HG03457 (cell line): ENCODE data around the gene GAB3.
"Not testable (repeated sequence)": the region's sequence is repeated elsewhere in the genome, so short reads cannot be mapped to it uniquely, and the experiment has no call there.

ENCODE experiments used
- ATAC-seq: cut with Tn5 transposase; IDR thresholded peaks from one replicate; pipeline ENCODE4 v1.9.1; 2021; ENCODE audit warnings: moderate number of reproducible peaks; ENCODE audit not compliant: unreplicated experiment

Gene GAB3

GRCh38 chrX:154721155-154721554, 29.7 kb downstream of the GAB3 start:
- no peak for ATAC-seq

DNA sequence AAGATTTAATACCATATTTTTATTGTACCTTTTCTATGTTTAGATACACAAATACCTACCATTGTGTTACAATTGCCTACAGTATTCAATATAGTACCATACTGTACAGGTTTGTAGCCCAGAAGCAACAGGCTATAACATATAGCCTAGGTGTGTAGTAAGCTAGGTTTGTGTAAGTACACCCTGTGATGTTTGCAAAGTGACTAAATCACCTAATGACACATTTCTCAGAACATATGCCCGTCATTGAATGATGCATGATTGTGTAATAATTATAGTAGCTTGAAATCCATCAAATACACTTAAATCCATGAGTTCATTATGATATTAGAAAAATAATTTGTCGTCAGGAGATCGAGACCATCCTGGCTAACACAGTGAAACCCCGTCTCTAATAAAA, 30.8 kb downstream of the GAB3 start:
- ATAC-seq: no peak

DNA sequence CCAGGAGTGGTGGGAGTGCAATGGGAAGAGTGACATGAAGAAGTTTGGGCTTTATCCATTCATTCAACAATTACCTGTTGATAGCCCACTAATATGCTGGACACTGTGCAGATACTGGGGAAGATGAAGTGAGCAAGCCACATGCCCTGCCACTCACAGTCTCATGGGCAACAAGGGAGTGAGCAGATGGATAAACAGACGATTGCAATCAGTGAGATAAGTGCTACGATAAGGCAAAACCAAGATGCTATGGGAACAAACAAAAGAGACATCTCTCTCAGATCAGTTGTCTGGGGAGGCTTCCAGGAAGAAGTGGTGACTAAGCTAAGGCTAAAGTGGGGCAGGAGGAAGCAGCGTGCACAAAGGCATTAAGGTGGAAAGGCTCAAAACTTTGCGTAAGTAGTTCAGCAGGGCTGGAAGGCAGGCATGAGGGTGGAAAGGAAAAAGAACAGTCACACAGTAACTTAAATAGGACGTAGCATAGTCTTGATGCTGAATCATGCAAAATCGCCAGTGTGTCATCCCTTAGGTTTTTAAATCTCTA, 31.7 kb downstream of the GAB3 start:
- no peak for ATAC-seq

DNA sequence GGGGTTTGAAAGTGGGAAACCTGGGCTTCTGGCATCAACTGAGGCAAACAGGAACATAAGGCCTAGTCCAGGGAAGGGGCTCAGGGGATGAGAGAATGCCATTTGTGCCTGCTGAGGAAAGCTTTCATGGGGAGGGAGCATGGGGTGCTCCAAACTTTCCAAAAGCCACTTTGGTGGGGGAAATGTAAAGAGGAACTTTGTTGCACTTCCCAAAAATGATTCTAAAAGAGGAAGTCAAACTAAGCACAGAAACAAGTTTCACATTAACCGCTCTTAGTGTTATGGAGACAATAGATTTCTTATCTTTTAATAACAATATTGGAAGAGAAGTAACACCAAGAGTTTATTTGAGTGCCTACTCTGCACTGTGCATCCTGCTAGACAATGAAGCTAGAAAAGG, 32.3 kb downstream of the GAB3 start:
- no peak for ATAC-seq

DNA sequence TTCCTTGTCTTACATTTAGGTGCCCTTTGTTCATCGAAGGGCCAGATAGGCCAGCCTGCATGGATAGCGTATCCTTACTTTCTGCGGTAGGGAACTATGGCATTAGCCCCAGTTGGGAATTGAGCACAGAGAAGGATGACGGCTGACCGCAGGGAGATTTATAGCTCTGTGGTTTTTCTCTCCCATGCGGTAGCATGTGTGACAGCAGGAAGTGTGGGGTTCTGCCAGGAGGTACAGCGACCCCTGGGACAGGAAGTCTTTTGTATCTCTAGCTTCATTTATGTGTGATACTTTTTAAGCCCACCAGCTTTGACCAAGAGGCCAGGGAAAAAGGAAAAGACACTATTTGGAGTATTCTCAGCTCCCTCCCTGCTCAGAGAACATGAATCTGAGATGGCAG, 33.1 kb downstream of the GAB3 start:
- ATAC-seq: no peak

- no peak for ATAC-seq
These were observed 35.1 kb downstream of the GAB3 start for GRCh38 chrX:154715825-154716224.

GRCh38 chrX:154714925-154715324, 36.0 kb downstream of the GAB3 start:
- ATAC-seq: no peak

GRCh38 chrX:154712781-154713740, 37.8 kb downstream of the GAB3 start:
- ATAC-seq: peak; percentile 82

GRCh38 chrX:154711264-154711663, 39.6 kb downstream of the GAB3 start:
- ATAC-seq: no peak

DNA sequence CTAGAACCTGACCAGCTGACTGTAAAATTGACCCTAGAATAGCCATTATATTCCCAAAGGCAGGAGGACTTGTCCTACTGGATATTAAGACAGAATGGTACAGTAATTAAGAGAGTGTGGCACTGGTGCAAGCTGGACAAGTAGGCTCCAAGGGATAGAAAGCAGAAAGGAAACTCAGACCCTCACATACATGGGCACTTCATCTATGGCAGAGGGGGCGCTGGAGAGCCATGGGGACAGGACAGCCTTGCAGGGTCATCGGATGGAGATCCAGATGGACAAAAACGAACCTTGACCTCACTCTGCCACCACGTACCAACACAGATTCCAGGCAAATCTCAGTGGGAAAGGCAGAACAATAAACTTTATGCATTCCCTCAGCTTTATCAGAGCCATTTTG, 40.6 kb downstream of the GAB3 start:
- no peak for ATAC-seq

GRCh38 chrX:154698630-154699248, 52.1 kb downstream of the GAB3 start:
- no peak for ATAC-seq

- ATAC-seq: no peak
These were observed 54.2 kb downstream of the GAB3 start for GRCh38 chrX:154696676-154697045.

GRCh38 chrX:154695911-154696675, 54.8 kb downstream of the GAB3 start:
- no peak for ATAC-seq

DNA sequence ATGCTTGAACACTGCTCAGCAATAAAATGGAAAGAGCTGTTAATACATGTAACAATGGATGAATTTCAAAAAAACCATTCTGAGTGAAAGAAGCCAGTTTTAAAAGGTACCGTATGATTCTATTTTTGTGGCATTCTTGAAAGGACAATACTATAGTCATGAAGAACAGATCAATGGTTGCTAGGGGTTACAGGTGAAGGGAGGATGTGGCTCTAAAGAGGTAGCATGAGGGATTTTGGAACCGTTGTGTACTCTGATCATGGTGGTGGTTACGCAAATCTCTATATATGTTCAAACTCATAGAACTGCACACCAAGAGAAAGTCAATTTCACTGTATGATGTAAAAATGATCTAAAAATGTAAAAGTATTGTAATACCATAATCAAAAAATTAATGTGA, 57.5 kb downstream of the GAB3 start:
- no peak for ATAC-seq

DNA sequence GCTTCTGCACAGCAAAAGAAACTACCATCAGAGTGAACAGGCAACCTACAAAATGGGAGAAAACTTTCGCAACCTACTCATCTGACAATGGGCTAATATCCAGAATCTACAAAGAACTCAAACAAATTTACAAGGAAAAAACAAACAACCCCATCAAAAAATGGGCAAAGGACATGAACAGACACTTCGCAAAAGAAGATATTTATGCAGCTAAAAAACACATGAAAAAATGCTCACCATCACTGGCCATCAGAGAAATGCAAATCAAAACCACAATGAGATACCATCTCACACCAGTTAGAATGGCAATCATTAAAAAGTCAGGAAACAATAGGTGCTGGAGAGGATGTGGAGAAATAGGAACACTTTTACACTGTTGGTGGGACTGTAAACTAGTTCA, 60.4 kb downstream of the GAB3 start:
- ATAC-seq: not testable (repeated sequence)

- not testable (repeated sequence) for ATAC-seq
These were observed 78.8 kb downstream of the GAB3 start for GRCh38 chrX:154672084-154672483.

GRCh38 chrX:154670848-154671247, 80.0 kb downstream of the GAB3 start:
- ATAC-seq: not testable (repeated sequence)

DNA sequence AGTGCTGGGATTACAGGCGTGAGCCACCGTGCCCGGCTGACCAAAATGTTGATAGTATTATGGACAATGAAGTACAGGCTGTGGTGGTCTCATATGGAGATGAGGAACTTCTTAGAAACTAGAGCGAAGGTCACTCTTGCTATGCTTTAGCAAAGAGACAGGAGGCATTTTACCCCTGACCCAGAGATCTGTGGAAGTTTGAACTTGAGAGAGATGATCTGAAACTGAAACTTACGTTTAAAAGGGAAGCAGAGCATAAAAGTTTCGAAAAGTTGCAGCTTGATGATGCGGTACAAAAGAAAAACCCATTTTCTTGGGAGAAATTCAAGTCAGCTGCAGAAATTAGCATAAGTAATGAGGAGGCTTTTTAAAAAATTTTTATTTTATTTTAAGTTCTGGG, 89.0 kb downstream of the GAB3 start:
- ATAC-seq: no peak

- ATAC-seq: no peak
These were observed 89.7 kb downstream of the GAB3 start for GRCh38 chrX:154661170-154661569.

GRCh38 chrX:154660541-154660940, 90.3 kb downstream of the GAB3 start:
- ATAC-seq: no peak

DNA sequence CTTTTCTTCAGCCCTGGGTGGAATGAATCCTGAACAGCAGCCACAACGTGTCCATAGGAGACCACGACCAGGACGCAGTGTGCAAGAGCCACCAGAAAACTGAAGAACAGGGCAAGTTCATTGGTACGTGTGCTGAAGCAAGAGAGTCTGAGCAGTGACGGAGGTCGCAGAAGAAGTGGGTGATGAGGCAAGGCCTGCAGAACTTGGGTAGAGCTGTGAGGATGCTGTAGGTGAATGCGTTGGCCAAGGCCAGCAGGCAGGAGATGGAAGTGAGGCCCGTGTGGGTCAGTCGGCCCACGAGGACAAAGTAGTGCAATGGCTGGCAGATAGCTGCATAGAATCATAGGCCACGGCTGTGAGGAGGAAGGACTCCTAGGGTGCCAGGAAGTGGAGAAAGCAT, 91.9 kb downstream of the GAB3 start:
- no peak for ATAC-seq
